Measurements from ENCODE around the gene N4BP2L2. TPM values are rescaled to one million over a fixed set of nuclear protein-coding genes. Genes with fewer than 3 reads are reported as not detected.

The N4BP2L2 gene
- total RNA-seq, 5 donors from 2014 or later (not counting 1 experiment from before 2014, with no cell fraction given), result 200 to 241 (median 216) TPM

DNA sequence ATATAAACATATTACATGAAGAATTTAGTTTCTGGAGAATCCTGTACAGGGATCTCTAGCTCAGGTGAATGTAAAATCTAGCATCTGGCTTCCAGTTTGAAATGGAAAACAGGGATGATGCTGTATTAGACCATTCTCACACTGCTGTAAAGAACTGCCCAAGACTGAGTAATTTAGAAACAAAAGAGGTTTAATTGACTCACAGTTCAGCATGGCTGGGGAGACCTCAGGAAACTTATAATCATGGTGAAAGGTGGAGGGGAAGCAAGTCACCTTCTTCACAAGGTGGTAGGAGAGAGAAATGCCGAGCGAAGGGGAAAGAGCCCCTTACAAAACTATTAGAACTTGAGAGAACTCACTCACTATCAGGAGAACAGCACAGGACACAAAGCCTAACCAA lies 17.0 kb upstream of the N4BP2L2 start:
- Histone ChIP-seq H3K4me3 (ENCODE audit: control insufficient read depth in 1 of 2, extremely low read depth in 1 of 2, low read length in 1 of 2) (no peak overlapping the region), H3K27ac (ENCODE audit: low read length) (no peak overlapping the region), H3K36me3 (ENCODE audit: control insufficient read depth in 2 of 2, extremely low read depth in 1 of 2, insufficient read depth in 1 of 2, low read length in 1 of 2) (no peaks in the 10 kb centered on the region), H3K27me3 (replicated peaks in 1 of 2; ENCODE audit: control insufficient read depth in 2 of 2, extremely low read depth in 1 of 2, insufficient read depth in 2 of 2, low read length in 1 of 2) (no peaks in the 10 kb centered on the region), H3K4me1 (ENCODE audit: control insufficient read depth in 1 of 2, extremely low read depth in 1 of 2, insufficient read depth in 2 of 2, low read length in 2 of 2) (no peaks in the 10 kb centered on the region), H3K9me3 (no peaks in the 10 kb centered on the region)
- no CpG with 5 or more reads among the region's 2 CpGs for WGBS (ENCODE audit: insufficient coverage)
- peaks cover 1 to 2% (median 2%) of the 10 kb centered on the region in 3 donors for H3K9me3 Mint-ChIP-seq
- DNase-seq (no peak), ATAC-seq (replicated peaks in 1 of 4) (no peak)
- H3K27ac Mint-ChIP-seq, result no peak overlapping the region
- no peak overlapping the region for H3K4me3 Mint-ChIP-seq
- ChIA-PET CTCF (no interaction called here), POLR2A (interaction anchor here in 1 of 2 donors (0.7 kb wide), 1 partner anchor 36 kb away, joined by 4 read pairs; no protein-coding TSS in a partner anchor)
- H3K4me1 Mint-ChIP-seq, result no peaks in the 10 kb centered on the region
- no peaks in the 10 kb centered on the region for H3K27me3 Mint-ChIP-seq
- no peaks in the 10 kb centered on the region for H3K36me3 Mint-ChIP-seq

DNA sequence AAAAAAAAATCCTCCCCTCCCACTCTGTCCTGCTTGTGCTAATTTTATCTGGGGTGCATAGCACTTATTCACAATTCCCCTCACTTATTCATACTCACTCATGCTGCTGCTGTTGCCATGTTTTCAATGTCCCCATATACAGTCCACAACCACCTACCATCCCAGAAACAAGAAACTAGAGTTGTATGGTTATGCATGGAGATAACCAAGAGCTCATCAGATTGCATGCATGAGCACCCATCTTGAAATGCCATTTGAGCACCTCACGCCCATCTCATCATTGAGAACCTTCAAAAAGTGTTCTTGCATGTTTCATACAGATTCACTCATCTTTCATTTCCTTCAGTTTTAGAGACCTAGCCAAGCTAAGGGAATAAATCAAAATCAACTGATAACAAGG lies 15.1 kb upstream of the N4BP2L2 start:
- H3K27me3 Mint-ChIP-seq, result no peaks in the 10 kb centered on the region
- DNase-seq, result no peak
- H3K9me3 Mint-ChIP-seq, result no peaks in the 10 kb centered on the region
- H3K4me3 Mint-ChIP-seq, result no peak overlapping the region
- H3K36me3 Mint-ChIP-seq, result no peaks in the 10 kb centered on the region
- no peak overlapping the region for H3K27ac Mint-ChIP-seq
- ATAC-seq (replicated peaks in 1 of 4), result no peak
- no peaks in the 10 kb centered on the region for H3K4me1 Mint-ChIP-seq
- Histone ChIP-seq H3K4me3 (ENCODE audit: control insufficient read depth in 1 of 2, extremely low read depth in 1 of 2, low read length in 1 of 2) (no peak overlapping the region), H3K27ac (ENCODE audit: low read length) (no peak overlapping the region), H3K36me3 (ENCODE audit: control insufficient read depth in 2 of 2, extremely low read depth in 1 of 2, insufficient read depth in 1 of 2, low read length in 1 of 2) (no peaks in the 10 kb centered on the region), H3K27me3 (replicated peaks in 1 of 2; ENCODE audit: control insufficient read depth in 2 of 2, extremely low read depth in 1 of 2, insufficient read depth in 2 of 2, low read length in 1 of 2) (no peaks in the 10 kb centered on the region), H3K9me3 (no peaks in the 10 kb centered on the region), H3K4me1 (ENCODE audit: control insufficient read depth in 1 of 2, extremely low read depth in 1 of 2, insufficient read depth in 2 of 2, low read length in 2 of 2) (no peaks in the 10 kb centered on the region)
- WGBS (ENCODE audit: insufficient coverage), result no CpG with 5 or more reads among the region's 1 CpG
- POLR2A ChIA-PET, result no interaction called here
- CTCF ChIA-PET, result no interaction called here

DNA sequence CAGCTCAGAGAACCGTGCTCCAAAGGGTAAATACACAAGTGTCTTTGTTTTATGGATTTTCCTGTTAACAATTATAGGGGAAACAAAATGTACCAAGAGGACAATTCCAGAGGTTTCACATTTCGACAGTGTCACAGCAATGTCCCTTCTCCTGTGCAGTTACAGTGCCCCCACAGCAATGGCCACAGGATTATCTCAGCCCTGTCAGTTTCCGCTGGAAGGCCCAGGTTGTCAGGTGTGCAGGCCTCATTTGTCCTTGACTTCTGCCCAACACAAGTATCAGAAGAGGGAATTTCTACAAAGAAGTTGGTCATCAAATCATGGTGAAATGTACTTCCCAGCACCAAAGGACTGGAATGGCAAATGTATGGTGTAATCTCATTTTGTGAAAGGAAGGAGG lies 11.2 kb upstream of the N4BP2L2 start:
- no peaks in the 10 kb centered on the region for H3K27me3 ChIP-seq (replicated peaks in 1 of 2; ENCODE audit: control insufficient read depth in 2 of 2, extremely low read depth in 1 of 2, insufficient read depth in 2 of 2, low read length in 1 of 2)
- H3K36me3 ChIP-seq (ENCODE audit: control insufficient read depth in 2 of 2, extremely low read depth in 1 of 2, insufficient read depth in 1 of 2, low read length in 1 of 2), result no peaks in the 10 kb centered on the region
- H3K9me3 Mint-ChIP-seq, result no peaks in the 10 kb centered on the region
- ChIA-PET CTCF (interaction anchor here in 1 of 2 donors (0.6 kb wide), 1 partner anchor 1248 kb away, joined by 3 read pairs; no protein-coding TSS in a partner anchor), POLR2A (interaction anchor here in 1 of 2 donors (0.6 kb wide), 1 partner anchor 1240 kb away, joined by 4 read pairs; no protein-coding TSS in a partner anchor)
- ATAC-seq (replicated peaks in 1 of 4), result no peak
- no peak overlapping the region for H3K27ac ChIP-seq (ENCODE audit: low read length)
- no peak overlapping the region for H3K4me3 ChIP-seq (ENCODE audit: control insufficient read depth in 1 of 2, extremely low read depth in 1 of 2, low read length in 1 of 2)
- H3K36me3 Mint-ChIP-seq, result no peaks in the 10 kb centered on the region
- no peak overlapping the region for H3K27ac Mint-ChIP-seq
- DNase-seq, result no peak
- H3K9me3 ChIP-seq, result no peaks in the 10 kb centered on the region
- H3K4me3 Mint-ChIP-seq, result no peak overlapping the region
- 100% methylated on average over 2 of the region's 3 CpGs for WGBS (ENCODE audit: insufficient coverage)
- H3K4me1 ChIP-seq (ENCODE audit: control insufficient read depth in 1 of 2, extremely low read depth in 1 of 2, insufficient read depth in 2 of 2, low read length in 2 of 2), result no peaks in the 10 kb centered on the region
- H3K27me3 Mint-ChIP-seq, result no peaks in the 10 kb centered on the region
- H3K4me1 Mint-ChIP-seq, result no peaks in the 10 kb centered on the region

DNA sequence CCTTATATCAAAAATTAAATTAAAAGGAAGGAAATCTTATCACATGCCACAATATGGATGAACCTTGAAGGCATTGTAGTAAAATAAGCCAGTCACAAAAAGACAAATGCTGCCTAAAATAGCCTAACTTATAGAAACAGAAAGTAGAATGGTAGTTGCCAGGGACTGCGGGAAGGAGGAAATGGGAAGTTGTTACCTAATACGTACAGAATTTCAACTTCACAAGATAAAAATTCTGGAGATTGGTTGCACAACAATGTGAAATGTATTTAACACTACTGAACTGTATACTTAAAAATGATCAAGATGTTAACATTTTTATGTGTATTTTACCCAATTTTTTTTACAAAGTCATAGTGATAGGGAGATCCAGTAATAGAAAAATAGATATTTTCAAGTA lies 10.2 kb upstream of the N4BP2L2 start:
- no CpG with 5 or more reads among the region's 2 CpGs for WGBS (ENCODE audit: insufficient coverage)
- Mint-ChIP-seq H3K9me3 (no peaks in the 10 kb centered on the region), H3K27me3 (no peaks in the 10 kb centered on the region)

DNA sequence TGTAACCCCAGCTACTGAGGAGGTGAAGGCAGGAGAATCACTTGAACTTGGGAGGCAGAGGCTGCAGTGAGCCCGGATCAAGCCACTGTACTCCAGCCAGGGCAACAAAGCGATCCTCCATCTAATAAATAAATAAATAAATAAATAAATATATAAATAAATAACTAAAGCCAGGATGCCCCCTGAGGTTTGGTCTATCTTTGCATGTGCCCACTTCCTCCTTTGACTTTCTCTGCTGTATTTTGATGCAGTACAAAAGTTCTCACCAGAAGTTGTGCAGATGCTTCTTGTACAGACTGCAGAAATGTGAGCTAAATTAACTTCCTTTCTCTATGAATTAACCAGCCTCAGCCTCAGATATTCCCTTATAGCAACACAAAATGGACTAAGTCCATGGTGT lies 6.5 kb upstream of the N4BP2L2 start:
- Mint-ChIP-seq H3K36me3 (no peaks in the 10 kb centered on the region), H3K4me1 (no peaks in the 10 kb centered on the region), H3K4me3 (no peak overlapping the region), H3K27me3 (peaks cover 2 to 6% of the 10 kb centered on the region in 2 donors), H3K27ac (no peak overlapping the region), H3K9me3 (no peaks in the 10 kb centered on the region)
- H3K27me3 ChIP-seq (replicated peaks in 1 of 2; ENCODE audit: control insufficient read depth in 2 of 2, extremely low read depth in 1 of 2, insufficient read depth in 2 of 2, low read length in 1 of 2), result no peaks in the 10 kb centered on the region
- no peak overlapping the region for H3K4me3 ChIP-seq (ENCODE audit: control insufficient read depth in 1 of 2, extremely low read depth in 1 of 2, low read length in 1 of 2)
- H3K36me3 ChIP-seq (ENCODE audit: control insufficient read depth in 2 of 2, extremely low read depth in 1 of 2, insufficient read depth in 1 of 2, low read length in 1 of 2), result no peaks in the 10 kb centered on the region
- ATAC-seq (replicated peaks in 1 of 4) (no peak), DNase-seq (no peak)
- H3K4me1 ChIP-seq (ENCODE audit: control insufficient read depth in 1 of 2, extremely low read depth in 1 of 2, insufficient read depth in 2 of 2, low read length in 2 of 2), result no peaks in the 10 kb centered on the region
- ChIA-PET CTCF (no interaction called here), POLR2A (no interaction called here)
- no peak overlapping the region for H3K27ac ChIP-seq (ENCODE audit: low read length)
- no CpG with 5 or more reads among the region's 2 CpGs for WGBS (ENCODE audit: insufficient coverage)
- no peaks in the 10 kb centered on the region for H3K9me3 ChIP-seq

More for the DNA sequence above, 10.2 kb upstream of the N4BP2L2 start:
- ChIA-PET CTCF (interaction anchor here in 1 of 2 donors (0.6 kb wide), 1 partner anchor 1249 kb away, joined by 3 read pairs; no protein-coding TSS in a partner anchor), POLR2A (interaction anchor here in 1 of 2 donors (0.6 kb wide), 1 partner anchor 1241 kb away, joined by 4 read pairs; no protein-coding TSS in a partner anchor)
- Mint-ChIP-seq H3K36me3 (no peaks in the 10 kb centered on the region), H3K4me1 (no peaks in the 10 kb centered on the region), H3K4me3 (no peak overlapping the region), H3K27ac (no peak overlapping the region)
- H3K27ac ChIP-seq (ENCODE audit: low read length), result no peak overlapping the region
- H3K9me3 ChIP-seq, result no peaks in the 10 kb centered on the region
- no peaks in the 10 kb centered on the region for H3K36me3 ChIP-seq (ENCODE audit: control insufficient read depth in 2 of 2, extremely low read depth in 1 of 2, insufficient read depth in 1 of 2, low read length in 1 of 2)
- no peaks in the 10 kb centered on the region for H3K4me1 ChIP-seq (ENCODE audit: control insufficient read depth in 1 of 2, extremely low read depth in 1 of 2, insufficient read depth in 2 of 2, low read length in 2 of 2)
- ATAC-seq (replicated peaks in 1 of 4), result no peak
- no peak overlapping the region for H3K4me3 ChIP-seq (ENCODE audit: control insufficient read depth in 1 of 2, extremely low read depth in 1 of 2, low read length in 1 of 2)
- no peaks in the 10 kb centered on the region for H3K27me3 ChIP-seq (replicated peaks in 1 of 2; ENCODE audit: control insufficient read depth in 2 of 2, extremely low read depth in 1 of 2, insufficient read depth in 2 of 2, low read length in 1 of 2)
- DNase-seq, result no peak

DNA sequence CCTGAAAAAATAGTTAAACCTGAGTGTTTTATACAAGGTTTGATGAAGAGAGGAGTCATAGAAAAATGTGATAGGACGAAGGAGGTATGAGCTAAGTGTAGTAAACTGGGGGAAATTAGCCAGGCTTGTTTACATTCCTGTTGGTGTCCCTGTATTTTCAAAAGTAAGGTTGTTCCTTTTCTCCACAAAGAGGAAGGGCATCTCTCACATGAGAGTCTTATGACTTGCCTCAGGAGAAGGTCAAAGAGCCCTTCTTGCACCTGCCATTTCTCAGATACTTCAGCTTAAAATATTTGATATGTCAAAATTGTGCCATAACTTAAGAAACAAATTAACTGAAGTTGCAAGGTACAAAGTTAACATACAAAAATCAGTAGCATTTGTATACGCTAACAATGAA lies 3.6 kb upstream of the N4BP2L2 start:
- ChIA-PET CTCF (interaction anchor here (1.1 to 1.7 kb wide), 2 partner anchors 39 kb away, joined by 3 to 5 read pairs; no protein-coding TSS in a partner anchor), POLR2A (interaction anchor here in 1 of 2 donors (0.6 kb wide), 1 partner anchor 79 kb away, joined by 11 read pairs; no protein-coding TSS in a partner anchor)
- no peaks in the 10 kb centered on the region for H3K9me3 Mint-ChIP-seq
- Histone ChIP-seq H3K9me3 (no peaks in the 10 kb centered on the region), H3K4me1 (ENCODE audit: control insufficient read depth in 1 of 2, extremely low read depth in 1 of 2, insufficient read depth in 2 of 2, low read length in 2 of 2) (peaks cover 4 to 5% of the 10 kb centered on the region in 2 experiments), H3K27ac (ENCODE audit: low read length) (no peak overlapping the region), H3K36me3 (ENCODE audit: control insufficient read depth in 2 of 2, extremely low read depth in 1 of 2, insufficient read depth in 1 of 2, low read length in 1 of 2) (no peaks in the 10 kb centered on the region), H3K4me3 (ENCODE audit: control insufficient read depth in 1 of 2, extremely low read depth in 1 of 2, low read length in 1 of 2) (no peak overlapping the region), H3K27me3 (replicated peaks in 1 of 2; ENCODE audit: control insufficient read depth in 2 of 2, extremely low read depth in 1 of 2, insufficient read depth in 2 of 2, low read length in 1 of 2) (no peaks in the 10 kb centered on the region)
- H3K4me1 Mint-ChIP-seq, result peaks cover 14 to 15% (median 15%) of the 10 kb centered on the region in 3 donors
- H3K36me3 Mint-ChIP-seq, result no peaks in the 10 kb centered on the region
- no peak overlapping the region for H3K4me3 Mint-ChIP-seq
- peaks cover 2 to 6% of the 10 kb centered on the region in 2 donors for H3K27me3 Mint-ChIP-seq
- DNase-seq, result no peak
- no peak for ATAC-seq (replicated peaks in 1 of 4)
- H3K27ac Mint-ChIP-seq, result no peak overlapping the region
- WGBS (ENCODE audit: insufficient coverage), result 75% methylated on average over 1 of the region's 2 CpGs
